HepG2 (cell line): ENCODE data around the gene MRFAP1L1. TPM values are rescaled to one million over a fixed set of nuclear protein-coding genes. Genes with fewer than 3 reads are reported as not detected.
A peak's percentile ranks its signal among the peaks of the same experiment; 100 is the strongest.

Experiments
- ARID2 ChIP-seq: sonication (generic); formaldehyde crosslinking; IDR thresholded peaks from 2 replicates; pipeline ENCODE4 v1.8.1; 2022; ENCODE audit warnings: mild to moderate bottlenecking, missing genetic modification reagents, borderline replicate concordance
- ARID4A ChIP-seq: sonication (generic); formaldehyde crosslinking; IDR thresholded peaks from 2 replicates; pipeline ENCODE4 v1.5.0; 2020; ENCODE audit warnings: mild to moderate bottlenecking, missing genetic modification reagents, borderline replicate concordance
- CEBPZ ChIP-seq: IDR thresholded peaks from 2 replicates; pipeline ENCODE4 v1.6.1; 2012; ENCODE audit warnings: low read length, improper control_type of control experiment
- CHD4 ChIP-seq: fragments of 200-600 bp; sonication (generic); IDR thresholded peaks from 2 replicates; pipeline ENCODE4 v1.7.0; 2017; ENCODE audit warnings: mild to moderate bottlenecking, low read length, borderline replicate concordance
- DBP ChIP-seq: sonication (generic); formaldehyde crosslinking; IDR thresholded peaks from 2 replicates; pipeline ENCODE4 v1.4.0; 2020; ENCODE audit warnings: missing genetic modification reagents; ENCODE audit errors: not compliant biosample characterization
- MZF1 ChIP-seq: sonication (generic); formaldehyde crosslinking; IDR thresholded peaks from 2 replicates; pipeline ENCODE4 v1.8.1; 2023; ENCODE audit warnings: mild to moderate bottlenecking, missing genetic modification reagents, borderline replicate concordance
- YEATS2 ChIP-seq: sonication (generic); formaldehyde crosslinking; IDR thresholded peaks from 2 replicates; pipeline ENCODE4 v1.4.0; 2020; ENCODE audit warnings: missing genetic modification reagents, borderline replicate concordance
- ZBTB25 ChIP-seq: IDR thresholded peaks from 2 replicates; pipeline ENCODE4 v1.6.1; 2018; ENCODE audit warnings: missing genetic modification reagents
- ZBTB34 ChIP-seq: sonication (generic); formaldehyde crosslinking; IDR thresholded peaks from 2 replicates; pipeline ENCODE4 v1.8.0; 2022; ENCODE audit warnings: mild to moderate bottlenecking, missing genetic modification reagents
- ZNF331 ChIP-seq: sonication (generic); formaldehyde crosslinking; IDR thresholded peaks from 2 replicates; pipeline ENCODE4 v1.4.0; 2020; ENCODE audit warnings: missing genetic modification reagents
- ZXDC ChIP-seq: sonication (generic); formaldehyde crosslinking; IDR thresholded peaks from 2 replicates; pipeline ENCODE4 v1.5.0; 2020; ENCODE audit warnings: mild to moderate bottlenecking, missing genetic modification reagents
- polyA plus RNA-seq, 8 experiments: library from polyadenylated mRNA; depleted of rRNA in 3 of 8; stranded (reverse) in 7 of 8; unstranded in 1 of 8; fragments of >200 nt; fragmentation: Illumina TruSeq in 4 of 8; extraction: Trizol in 4 of 8; gene quantifications; 2 replicates each; pipeline versions ENCODE4 v1.2.1 to v1.2.3, GENCODE V29; 2011 to 2016; ENCODE audit warnings: low read depth in 4 of 8, missing spikeins in 1 of 8, mixed read lengths in 1 of 8; ENCODE audit not compliant: insufficient read depth in 1 of 8
- total RNA-seq, 5 experiments: library from RNA; depleted of rRNA; stranded (reverse); fragments of >200 nt; fragmentation: Illumina TruSeq; extraction: Trizol; gene quantifications; 2 replicates each; pipeline ENCODE4 v1.2.3, GENCODE V29; 2016; ENCODE audit warnings: low read depth in 1 of 5

The MRFAP1L1 gene
- total and polyA plus RNA-seq, 2 of the 13 experiments (the other 11 are each of a cell fraction or from before 2014, with no cell fraction given), result 44.8 to 76.6 TPM

- TF ChIP-seq DBP (no peak), ARID4A (peak; percentile 39), ZNF331 (CRISPR knock-in tag) (no peak), MZF1 (CRISPR knock-in tag) (no peak), YEATS2 (CRISPR knock-in tag) (no peak), ARID2 (no peak), ZBTB25 (CRISPR knock-in tag) (no peak), CHD4 (no peak), ZXDC (CRISPR knock-in tag) (no peak), ZBTB34 (CRISPR knock-in tag) (no peak), CEBPZ (no peak)
Measured at GRCh38 chr4:6674500-6675149, 35.0 kb downstream of the MRFAP1L1 start (continued).
